HG03097 (cell line): ENCODE results near the gene ANAPC7.
"Not testable (repeated sequence)": the region's sequence is repeated elsewhere in the genome, so short reads cannot be mapped to it uniquely, and the experiment has no call there.

Experiments
- ATAC-seq: cut with Tn5 transposase; IDR thresholded peaks from one replicate; pipeline ENCODE4 v1.9.1; 2021; ENCODE audit not compliant: unreplicated experiment, low FRiP score

ANAPC7 gene, protein sequence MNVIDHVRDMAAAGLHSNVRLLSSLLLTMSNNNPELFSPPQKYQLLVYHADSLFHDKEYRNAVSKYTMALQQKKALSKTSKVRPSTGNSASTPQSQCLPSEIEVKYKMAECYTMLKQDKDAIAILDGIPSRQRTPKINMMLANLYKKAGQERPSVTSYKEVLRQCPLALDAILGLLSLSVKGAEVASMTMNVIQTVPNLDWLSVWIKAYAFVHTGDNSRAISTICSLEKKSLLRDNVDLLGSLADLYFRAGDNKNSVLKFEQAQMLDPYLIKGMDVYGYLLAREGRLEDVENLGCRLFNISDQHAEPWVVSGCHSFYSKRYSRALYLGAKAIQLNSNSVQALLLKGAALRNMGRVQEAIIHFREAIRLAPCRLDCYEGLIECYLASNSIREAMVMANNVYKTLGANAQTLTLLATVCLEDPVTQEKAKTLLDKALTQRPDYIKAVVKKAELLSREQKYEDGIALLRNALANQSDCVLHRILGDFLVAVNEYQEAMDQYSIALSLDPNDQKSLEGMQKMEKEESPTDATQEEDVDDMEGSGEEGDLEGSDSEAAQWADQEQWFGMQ

DNA sequence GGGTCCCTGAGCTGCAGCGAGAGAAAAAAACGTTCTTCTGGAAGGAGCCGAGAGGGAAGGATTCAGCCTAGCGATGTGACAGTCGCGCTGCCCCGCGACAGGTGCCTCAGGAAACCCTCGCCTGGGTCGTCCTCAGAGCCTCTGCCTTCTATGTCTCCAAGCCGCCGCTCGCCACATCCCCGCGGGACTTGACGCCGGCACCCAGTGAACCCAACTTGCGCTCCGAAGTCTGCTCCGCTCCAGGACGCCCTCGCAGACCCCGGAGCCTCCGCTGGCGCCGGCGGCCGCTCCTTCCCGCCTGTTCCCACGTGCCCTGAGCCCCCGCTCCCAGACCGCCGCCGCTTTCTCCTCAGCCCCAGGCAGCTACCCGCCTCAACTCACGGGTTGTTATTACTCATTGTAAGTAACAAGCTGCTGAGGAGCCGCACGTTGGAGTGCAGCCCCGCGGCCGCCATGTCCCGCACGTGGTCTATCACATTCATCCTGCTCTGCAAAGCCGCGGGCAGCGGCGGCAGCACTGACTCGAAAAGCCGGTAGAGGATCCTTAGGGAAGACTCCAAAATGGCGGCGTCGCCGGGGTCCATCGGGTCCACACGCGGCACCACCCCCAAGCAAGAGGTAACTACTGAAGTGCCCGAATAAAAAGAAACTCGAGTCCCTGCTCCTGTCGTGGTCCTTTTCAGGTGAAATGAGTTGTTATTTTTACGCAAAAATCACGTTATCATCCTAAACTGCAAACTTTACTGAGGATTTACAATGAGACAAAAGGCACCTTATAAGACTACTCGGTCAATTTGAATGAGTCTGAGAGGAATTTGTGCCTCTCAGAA is at the start of gene ANAPC7:
TSS of gene ANAPC7 (minus strand) at position 563 of the 830 bp plus-strand sequence. CDS start at position 482, 81 bp downstream.
- peak; percentile 46 for ATAC-seq

DNA sequence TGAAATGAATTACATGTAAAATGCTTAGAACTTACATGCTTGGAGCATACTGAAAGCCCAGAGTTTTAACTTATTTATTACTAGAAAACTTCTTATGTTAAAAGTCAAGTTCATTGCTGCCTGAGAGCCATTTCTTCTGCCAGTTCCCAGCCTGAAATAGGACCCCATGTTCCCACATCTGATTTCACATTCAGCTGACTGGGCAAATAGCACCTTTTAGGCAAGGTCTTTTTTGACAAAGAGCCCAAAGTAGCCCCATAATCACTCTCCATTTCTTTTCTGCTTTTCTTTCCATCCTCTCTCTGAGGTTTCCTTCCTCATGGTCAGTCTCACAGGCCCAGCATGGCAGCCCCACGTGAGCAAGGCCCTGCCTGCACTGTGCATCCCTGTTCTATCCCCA is 47.8 kb upstream of the ANAPC7 start:
- ATAC-seq: no peak

DNA sequence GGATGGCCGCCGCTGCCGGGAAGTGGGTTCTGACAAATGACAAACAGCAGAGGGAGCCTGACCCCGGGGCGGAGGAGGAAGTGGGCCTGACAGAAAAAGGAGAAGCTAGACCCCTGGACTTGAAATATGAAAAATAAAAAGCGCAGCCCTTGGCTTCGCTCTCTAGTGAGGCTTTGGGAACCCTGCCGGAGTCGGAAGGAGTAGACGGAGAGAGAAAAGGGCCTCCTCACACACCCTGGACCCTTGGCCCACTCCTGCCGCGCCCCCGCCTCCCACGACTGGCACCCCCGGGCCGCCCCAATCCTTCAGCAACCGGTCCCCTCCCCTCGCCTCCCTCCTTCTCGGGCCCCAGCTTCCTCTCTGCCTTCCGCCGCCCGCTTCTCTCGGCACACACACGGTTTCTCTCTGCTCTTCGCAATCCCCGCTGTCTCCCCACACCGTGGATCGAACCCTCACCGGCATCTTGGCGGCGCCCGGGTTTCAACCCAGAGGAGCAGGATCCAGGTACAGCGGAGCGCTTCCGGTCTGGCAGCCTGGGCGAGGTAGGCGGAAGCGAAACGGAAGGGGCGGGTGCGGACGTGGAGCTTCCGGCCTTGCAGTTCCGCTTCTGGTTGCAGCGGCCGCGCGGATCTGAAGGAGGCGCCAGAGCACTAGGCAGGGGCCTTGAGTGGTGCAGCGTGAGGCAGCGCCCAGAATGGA is 46.4 kb upstream of the ANAPC7 start, which contains the start of gene ARPC3:
TSS of gene ARPC3 (minus strand) at position 539 of the 699 bp plus-strand sequence. CDS start at position 462, 77 bp downstream.
- ATAC-seq: peak; percentile 90

DNA sequence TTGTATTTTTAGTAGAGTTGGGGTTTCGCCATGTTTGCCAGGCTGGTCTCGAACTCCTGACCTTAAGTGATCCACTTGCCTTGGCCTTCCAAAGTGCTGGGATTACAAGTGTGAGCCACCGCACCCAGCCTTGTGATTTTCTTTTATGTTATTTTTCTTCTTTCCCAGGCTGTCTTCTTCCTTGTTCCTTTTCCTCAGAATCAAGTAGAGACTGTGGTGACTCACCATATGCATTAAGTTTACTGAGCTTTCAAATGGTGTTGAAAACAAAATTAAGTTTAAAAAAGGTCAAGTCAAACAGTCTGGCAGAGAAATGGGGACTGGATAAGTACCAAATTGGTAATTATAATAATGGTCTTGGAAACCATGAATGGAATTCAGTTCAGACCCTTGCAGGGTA is 40.9 kb upstream of the ANAPC7 start:
- no peak for ATAC-seq

DNA sequence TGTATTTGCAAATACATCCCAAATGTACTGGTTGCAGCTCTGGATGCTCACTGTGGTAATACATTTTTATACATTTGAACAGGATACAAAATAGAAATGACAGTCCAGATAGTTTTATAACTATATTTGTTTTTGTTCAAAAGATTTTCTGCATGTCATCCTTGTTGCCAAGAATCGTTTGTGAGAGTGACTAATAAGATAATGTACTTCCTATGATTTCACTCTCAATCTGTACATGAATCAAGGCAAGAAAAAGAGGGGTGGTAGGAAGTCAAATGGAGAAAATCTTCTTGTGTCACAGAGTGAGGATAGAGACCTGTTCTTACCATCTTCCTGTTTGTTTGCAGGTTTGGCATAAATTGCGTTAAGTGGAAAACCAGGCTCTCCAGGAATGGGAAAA is 32.7 kb upstream of the ANAPC7 start:
- ATAC-seq: no peak

DNA sequence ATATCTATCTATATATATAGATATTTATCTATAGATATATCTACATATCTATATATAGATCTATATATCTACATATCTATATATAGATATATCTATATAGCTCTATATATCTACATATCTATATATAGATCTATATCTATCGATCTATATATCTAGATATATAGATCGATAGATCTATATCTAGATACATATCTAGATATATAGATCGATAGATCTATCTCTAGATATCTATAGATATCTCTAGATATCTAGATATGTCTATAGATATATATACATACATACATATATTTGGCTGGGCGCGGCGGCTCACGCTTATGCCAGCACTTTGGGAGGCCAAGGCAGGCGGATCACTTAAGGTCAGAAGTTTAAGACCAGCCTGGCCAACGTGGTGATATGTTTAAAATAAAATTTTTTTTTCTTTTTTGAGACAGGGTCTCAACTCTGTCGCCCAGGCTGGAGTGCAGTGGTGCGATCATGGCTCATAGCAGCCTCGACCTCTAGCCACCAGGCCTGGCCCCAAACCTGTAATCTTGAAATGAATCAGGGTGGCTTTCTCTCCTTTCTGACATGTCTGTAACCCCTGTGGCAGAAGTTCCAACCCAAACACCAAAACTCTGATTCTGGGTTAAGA is 28.6 kb upstream of the ANAPC7 start:
- no peak for ATAC-seq

DNA sequence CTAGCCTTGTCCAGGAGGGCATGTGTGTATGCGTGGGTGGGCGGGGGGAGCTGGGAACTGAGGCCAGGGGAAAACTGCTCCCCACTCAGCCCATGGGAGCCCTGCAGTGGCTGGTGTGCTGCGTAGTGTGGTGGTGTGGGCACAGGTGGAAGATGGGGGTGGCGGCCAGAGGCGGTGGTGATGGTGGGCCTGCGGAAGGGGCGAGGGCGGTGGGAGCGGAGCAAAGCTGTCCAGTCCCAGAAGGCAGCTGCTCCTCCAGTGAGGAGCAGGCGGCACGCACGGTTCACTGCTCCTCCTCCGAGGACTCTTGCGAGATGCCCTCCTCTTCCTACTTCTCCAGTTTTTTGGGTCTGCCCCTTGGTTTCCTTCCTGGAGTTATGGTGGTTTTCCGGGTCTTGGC is 26.2 kb upstream of the ANAPC7 start:
- ATAC-seq: not testable (repeated sequence)

DNA sequence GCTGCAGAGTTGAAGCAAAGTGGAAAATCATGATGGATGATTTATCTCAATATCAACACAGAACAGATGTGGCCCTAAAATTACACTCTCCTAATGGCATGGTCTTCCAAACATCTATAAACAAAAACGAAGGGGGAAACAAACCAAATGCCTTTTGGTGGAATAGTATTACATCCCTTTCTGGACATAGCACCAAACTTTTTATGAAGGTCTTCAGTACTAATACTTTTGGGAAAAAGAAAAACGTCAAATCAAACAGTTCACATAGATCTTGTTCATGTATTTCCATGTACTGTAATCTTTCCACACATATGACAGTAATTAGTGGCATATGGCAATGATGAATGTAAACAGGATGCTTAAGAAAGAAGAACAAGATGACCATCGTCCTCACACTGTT is 22.9 kb upstream of the ANAPC7 start:
- ATAC-seq: no peak

DNA sequence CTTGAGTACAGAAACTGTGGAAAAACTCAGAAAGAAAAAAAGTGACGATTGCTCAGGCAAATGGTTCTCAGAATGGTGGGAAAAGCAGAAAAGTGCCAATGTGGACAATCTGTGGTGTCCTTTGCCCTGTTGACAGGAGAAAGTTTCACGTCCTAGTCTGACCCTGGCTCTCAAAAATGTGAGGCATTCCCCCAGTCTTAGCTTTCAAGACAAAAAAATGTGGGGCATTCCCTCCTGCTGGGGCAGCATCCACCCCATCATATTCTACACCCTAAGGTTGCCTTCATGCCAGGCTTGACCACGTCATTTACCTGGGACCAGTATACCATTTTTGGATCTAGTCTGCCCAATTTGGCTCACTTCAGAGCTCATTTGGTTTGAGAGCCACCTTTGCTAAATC is 20.7 kb upstream of the ANAPC7 start:
- no peak for ATAC-seq

DNA sequence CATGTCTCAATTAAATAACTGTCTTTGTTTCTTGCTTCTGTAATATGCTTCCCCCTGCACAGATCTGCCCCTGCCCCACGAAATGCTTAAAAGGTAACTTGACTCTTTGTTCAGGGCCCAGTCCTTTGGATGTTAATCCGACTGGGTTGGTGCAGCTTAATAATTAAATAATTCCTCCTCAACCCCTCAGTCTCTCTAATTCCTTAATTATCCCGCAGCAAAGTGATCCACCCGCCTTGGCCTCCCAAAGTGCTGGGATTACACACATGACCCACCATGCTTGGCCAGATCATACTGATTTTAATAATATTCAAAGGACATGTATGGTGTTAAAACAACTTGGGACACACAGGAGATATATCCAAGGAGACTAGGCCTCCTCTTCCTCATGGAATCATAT is 18.2 kb upstream of the ANAPC7 start:
- no peak for ATAC-seq

DNA sequence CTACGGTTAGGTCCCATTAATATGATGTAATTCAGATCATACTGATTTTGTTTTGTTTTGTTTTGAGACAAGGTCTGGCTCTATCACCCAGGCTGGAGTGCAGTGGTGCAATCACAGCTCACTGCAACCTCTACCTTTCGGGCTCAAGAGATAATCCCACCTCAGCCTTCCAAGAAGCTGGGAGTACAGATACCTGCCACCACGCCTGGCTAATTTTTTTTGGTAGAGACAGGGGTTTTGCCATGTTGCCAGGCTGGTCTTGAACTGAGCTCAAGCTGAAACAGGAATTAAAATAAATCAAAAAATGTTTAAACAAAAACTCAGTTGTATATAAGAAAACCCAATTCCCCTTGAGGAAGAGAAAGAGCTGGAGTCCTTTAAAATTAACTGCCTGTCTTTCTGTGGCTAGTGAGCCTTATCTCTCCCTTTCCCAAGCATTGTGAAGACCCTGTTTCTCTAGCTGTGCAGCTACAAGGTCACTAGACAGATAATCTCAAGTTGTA is 17.7 kb upstream of the ANAPC7 start:
- no peak for ATAC-seq

DNA sequence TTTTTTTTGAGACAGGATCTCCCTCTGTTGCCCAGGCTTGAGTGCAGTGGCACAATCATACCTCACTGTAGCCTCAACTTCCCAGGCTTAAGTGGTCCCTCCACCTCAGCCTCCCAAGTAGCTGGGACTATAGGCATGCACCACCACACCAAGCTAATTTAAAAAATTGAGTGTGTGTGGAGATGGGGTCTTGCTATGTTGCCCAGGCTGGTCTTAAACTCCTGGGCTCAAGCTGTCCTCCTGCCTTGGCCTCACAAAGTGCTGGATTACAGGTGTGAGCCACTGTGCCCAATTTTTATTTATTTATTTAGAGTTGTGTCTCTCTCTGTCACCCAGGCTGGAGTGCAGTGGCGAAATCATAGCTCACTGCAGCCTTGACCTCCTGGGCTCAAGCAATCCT is 17.1 kb upstream of the ANAPC7 start:
- not testable (repeated sequence) for ATAC-seq

DNA sequence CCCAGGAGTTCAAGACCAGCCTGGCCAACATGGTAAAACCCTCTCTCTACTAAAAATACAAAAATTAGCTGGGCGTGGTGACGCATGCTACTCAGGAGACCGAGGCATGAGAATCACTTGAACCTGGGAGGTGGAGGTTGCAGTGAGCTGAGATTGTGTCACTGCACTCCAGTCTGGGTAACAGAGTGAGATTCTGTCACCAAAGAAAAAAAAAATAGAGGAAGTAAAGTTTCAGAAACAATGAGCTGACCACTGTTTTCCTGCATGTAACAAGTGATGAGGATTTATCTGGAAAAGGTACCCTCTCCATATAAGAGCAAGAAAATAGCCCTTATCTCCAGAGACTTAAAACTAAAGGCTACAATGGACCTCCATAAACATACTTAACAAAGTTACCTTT is 13.6 kb upstream of the ANAPC7 start:
- not testable (repeated sequence) for ATAC-seq

DNA sequence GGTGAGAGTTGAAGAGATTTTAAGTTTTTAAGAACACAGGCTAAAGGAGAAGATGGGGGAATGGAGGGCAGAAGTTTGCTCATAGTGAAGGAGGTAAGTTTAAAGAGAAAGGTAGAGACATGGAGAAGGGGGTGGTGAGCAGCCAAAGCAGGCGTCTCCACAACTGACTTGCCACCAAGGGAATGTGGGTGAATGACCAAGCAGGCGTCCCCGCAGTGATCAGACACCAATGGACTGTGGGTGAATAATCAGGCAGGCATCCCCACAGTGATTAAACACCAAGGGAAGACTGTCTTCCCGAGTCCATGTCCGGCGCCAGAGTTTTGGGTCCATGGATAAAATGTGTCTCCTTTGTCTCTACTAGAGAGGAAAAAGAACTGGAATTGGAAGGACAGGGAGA is 6.6 kb upstream of the ANAPC7 start:
- ATAC-seq: not testable (repeated sequence)

DNA sequence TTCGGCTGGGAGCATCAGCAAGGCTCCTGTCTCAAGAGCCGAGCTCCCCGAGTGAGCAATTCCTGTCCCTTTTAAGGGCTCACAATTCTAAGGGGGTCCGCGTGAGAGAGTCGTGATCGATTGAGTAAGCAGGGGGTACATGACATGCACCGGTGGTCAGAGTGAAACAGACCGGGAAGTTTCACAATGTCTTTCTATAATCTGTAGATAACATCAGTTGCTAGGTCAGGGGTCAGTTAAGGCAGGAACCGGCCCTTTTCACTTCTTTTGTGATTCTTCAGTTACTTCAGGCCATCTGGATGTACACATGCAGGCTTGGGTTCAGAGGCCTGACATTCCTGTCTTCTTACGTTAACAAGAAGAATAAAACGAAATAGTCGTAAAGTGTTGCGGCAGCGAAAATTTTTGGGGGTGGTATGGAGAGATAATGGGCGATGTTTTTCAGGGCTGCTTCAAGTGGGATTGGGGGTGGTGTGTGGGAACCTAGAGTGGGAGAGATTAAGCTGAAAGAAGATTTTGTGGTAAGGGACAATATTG is 1.7 kb upstream of the ANAPC7 start:
- not testable (repeated sequence) for ATAC-seq

DNA sequence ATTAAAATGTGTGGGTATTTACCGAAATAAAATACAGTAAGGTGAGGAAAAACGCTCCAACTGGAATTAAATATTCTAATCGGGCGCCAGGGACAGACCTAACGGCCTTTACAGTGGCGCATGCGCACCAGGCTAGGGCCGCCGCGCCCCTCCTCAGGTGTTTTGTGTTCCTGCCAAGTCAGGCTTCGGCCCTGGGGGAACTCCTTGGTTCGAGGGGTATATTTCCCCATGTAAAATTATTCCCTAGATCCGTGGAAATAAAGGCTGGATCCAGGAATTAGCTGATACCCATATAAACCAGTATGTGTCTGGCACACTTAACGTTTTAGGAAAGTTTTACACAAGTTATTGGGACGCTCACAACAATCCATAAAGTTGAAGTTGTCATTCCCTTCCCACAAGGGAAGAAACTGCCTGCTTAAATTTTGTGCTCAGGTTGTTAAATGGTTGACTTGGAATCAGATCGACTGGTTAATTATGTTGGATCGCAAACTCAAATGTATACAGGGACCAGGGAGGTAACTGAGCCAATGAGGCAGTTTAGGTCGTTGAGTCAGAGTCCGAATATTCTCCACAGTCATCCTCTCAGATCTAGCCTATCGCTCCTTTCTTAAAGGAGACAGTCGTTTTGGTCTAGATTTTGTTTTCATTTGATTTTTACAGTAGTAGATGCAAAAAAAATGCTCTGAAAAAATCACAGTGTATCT is 621 bp upstream of the ANAPC7 start:
- peak; percentile 30 for ATAC-seq

DNA sequence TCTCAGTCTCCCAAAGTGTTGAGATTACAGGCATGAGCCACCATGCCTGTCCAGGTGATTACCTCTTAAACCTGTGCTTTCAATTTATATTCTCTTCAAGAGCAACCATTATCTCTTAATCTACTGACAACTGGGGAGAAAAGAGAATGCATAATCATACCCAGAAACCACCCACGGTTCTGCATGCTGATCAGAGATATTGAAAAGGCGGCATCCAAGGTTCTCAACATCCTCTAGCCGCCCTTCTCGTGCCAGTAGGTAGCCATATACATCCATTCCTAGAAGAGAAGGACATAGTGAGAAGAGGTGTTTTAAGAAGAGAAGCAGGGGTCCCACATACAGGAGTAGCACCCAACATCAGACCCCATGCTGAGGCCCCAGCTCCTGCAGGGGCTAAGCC is 20.8 kb downstream of the ANAPC7 start:
- ATAC-seq: no peak

DNA sequence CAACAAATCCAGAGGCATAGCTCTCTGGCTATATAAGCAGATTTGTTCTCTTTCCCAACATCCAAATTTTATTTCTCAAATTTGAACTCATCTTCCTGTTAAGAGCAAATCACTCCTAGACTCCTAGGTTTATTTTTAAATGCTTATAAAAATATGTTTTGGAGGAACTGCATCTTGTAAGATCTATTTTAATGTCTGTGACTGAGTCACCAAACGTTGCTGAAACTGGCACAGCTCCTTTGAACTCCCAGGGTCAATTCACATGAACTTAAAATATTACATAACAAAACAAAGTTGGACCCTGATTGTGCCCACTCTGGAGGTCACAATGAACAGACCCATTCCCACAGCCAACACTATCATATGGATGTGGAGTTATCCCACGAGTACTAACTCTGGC is 23.9 kb downstream of the ANAPC7 start:
- no peak for ATAC-seq

DNA sequence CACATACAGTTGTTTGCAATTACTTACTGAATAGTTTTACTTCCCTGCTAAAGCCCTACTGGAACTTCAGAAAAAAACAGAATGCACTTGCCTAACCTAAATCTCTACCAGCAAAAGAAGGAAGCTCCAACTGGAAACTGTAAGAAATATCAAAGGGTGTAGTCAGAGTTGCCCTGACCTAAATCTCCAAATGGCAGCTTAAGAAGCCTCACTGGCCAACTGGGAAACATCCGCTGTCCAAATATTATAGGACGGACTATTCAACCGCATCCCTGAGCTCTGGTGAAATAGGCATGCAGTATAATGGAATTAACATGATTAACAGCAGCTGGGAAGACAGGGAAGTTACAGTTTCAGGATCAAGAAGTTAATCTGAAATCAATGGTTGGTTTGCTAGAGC is 24.3 kb downstream of the ANAPC7 start:
- no peak for ATAC-seq
